ENCODE measurements around the gene OTOGL.
"Not testable (repeated sequence)": the region's sequence is repeated elsewhere in the genome, so short reads cannot be mapped to it uniquely, and the experiment has no call there.

Gene OTOGL

GRCh38 chr12:80099259-80099658 lies at the start of gene OTOGL:
TSS of gene OTOGL (plus strand) at chr12:80099537. CDS start at chr12:80209432, 109,895 bp downstream.
- no peak for DNase-seq

- DNase-seq, result no peak
Measured at GRCh38 chr12:80050236-80050635, 49.1 kb upstream of the OTOGL start.

GRCh38 chr12:80053051-80053790 lies 46.1 kb upstream of the OTOGL start:
- DNase-seq, result no peak

GRCh38 chr12:80056232-80056631 lies 43.1 kb upstream of the OTOGL start:
- DNase-seq, result no peak

GRCh38 chr12:80056845-80057244 lies 42.5 kb upstream of the OTOGL start:
- DNase-seq, result no peak

GRCh38 chr12:80058586-80058985 lies 40.8 kb upstream of the OTOGL start:
- DNase-seq, result no peak

GRCh38 chr12:80059102-80059501 lies 40.2 kb upstream of the OTOGL start:
- DNase-seq, result no peak

- DNase-seq, result no peak
Measured at GRCh38 chr12:80059875-80060274, 39.5 kb upstream of the OTOGL start.

GRCh38 chr12:80064269-80064668 lies 35.1 kb upstream of the OTOGL start:
- DNase-seq, result no peak

- DNase-seq, result no peak
Measured at GRCh38 chr12:80064951-80065350, 34.4 kb upstream of the OTOGL start.

- no peak for DNase-seq
Measured at GRCh38 chr12:80068173-80068572, 31.2 kb upstream of the OTOGL start.

GRCh38 chr12:80083892-80084614 lies 15.3 kb upstream of the OTOGL start:
- not testable (repeated sequence) for DNase-seq

- DNase-seq, result no peak
Measured at GRCh38 chr12:80086025-80086424, 13.3 kb upstream of the OTOGL start.

GRCh38 chr12:80087486-80088213 lies 11.7 kb upstream of the OTOGL start:
- DNase-seq, result no peak

GRCh38 chr12:80100591-80100990 lies 1.3 kb downstream of the OTOGL start:
- DNase-seq, result no peak

- DNase-seq, result no peak
Measured at GRCh38 chr12:80101126-80101525, 1.8 kb downstream of the OTOGL start.

GRCh38 chr12:80107221-80107620 lies 7.9 kb downstream of the OTOGL start:
- no peak for DNase-seq

- no peak for DNase-seq
Measured at GRCh38 chr12:80116735-80117134, 17.4 kb downstream of the OTOGL start.

GRCh38 chr12:80118565-80119324 lies 19.4 kb downstream of the OTOGL start:
- DNase-seq, result no peak

- DNase-seq, result no peak
Measured at GRCh38 chr12:80120994-80121393, 21.7 kb downstream of the OTOGL start.

- DNase-seq, result no peak
Measured at GRCh38 chr12:80121661-80122060, 22.3 kb downstream of the OTOGL start.

- no peak for DNase-seq
Measured at GRCh38 chr12:80129895-80130530, 30.7 kb downstream of the OTOGL start.
